HCT116 (cell line): ENCODE data around the gene AP3B1. TPM values are rescaled to one million over a fixed set of nuclear protein-coding genes. Genes with fewer than 3 reads are reported as not detected.

Source experiments
- ATAC-seq: fragments of 200-7000 bp; cut with Tn5 transposase; 2 replicates; pipeline ENCODE4 v1.9.1; 2020; ENCODE audit warnings: mild to moderate bottlenecking, moderate library complexity
- BruUV-seq: library from RNA; stranded (reverse); fragments of 400-500 nt; replicated peaks from 2 replicates; lab custom pipeline; 2021; lab: Mats Ljungman, UMichigan
- CTCF ChIA-PET: fragments of 300-600 bp; sonication (Branson Sonifier 250); formaldehyde crosslinking; loops from one replicate; lab custom pipeline; 2021; ENCODE audit warnings: antibody characterized with exemption; lab: Charles Lee
- POLR2A ChIA-PET: fragments of 300-600, 350-600 bp; sonication (Branson Sonifier 250); formaldehyde crosslinking; loops from one replicate; lab custom pipeline; 2021; ENCODE audit warnings: antibody characterized with exemption; lab: Charles Lee
- RAD21 ChIA-PET, 2 experiments: fragments of 300-600 bp; sonication (Branson Sonifier 250); formaldehyde crosslinking; loops; one replicate each; lab custom pipeline; 2023; ENCODE audit warnings: low total read pairs in 2 of 2; ENCODE audit not compliant: uncharacterized antibody in 2 of 2, unreplicated experiment in 2 of 2, low non-redundant PET in 1 of 2; lab: Charles Lee
- DNase-seq: peaks from one replicate; pipeline ENCODE4 v3.0.0-alpha.2; 2010; ENCODE audit warnings: low read depth, low spot score
- H2AFZ ChIP-seq: fragments of 200-600 bp; shearing (Covaris generic), sonication (generic); 2 replicates; pipeline ENCODE4 v1.6.1; 2017; ENCODE audit warnings: low read depth, mixed run types, mixed read lengths, antibody characterized with exemption, low read length; ENCODE audit not compliant: poor library complexity, severe bottlenecking
- H3K27ac ChIP-seq: 2 replicates; pipeline ENCODE4 v1.5.1; 2012; ENCODE audit warnings: low read depth, low read length
- H3K27me3 ChIP-seq: fragments of 200-600 bp; sonication (generic); 2 replicates; pipeline ENCODE4 v1.6.1; 2016; ENCODE audit warnings: mixed run types, low read length, mixed read lengths; ENCODE audit not compliant: insufficient read depth
- H3K36me3 ChIP-seq, 2 experiments: fragments of 200-500 bp in 1 of 2; fragments of 200-600 bp in 1 of 2; sonication (Bioruptor generic) in 1 of 2; sonication (generic) in 1 of 2; 2 replicates each; pipeline versions ENCODE4 v1.5.1 to v1.6.1; 2014 to 2016; ENCODE audit warnings: low read length in 2 of 2, inconsistent platforms in 1 of 2, mixed read lengths in 1 of 2, mixed run types in 1 of 2; ENCODE audit not compliant: insufficient read depth in 2 of 2, control insufficient read depth in 1 of 2
- H3K4me1 ChIP-seq, 2 experiments: fragments of 200-600 bp in 1 of 2; sonication (generic) in 1 of 2; 2 replicates each; pipeline versions ENCODE4 v1.5.1 to v1.6.1; 2012 to 2017; ENCODE audit warnings: low read length in 2 of 2, inconsistent platforms in 1 of 2, mild to moderate bottlenecking in 1 of 2, mixed read lengths in 1 of 2, mixed run types in 1 of 2, moderate library complexity in 1 of 2; ENCODE audit not compliant: insufficient read depth in 2 of 2, control insufficient read depth in 1 of 2
- H3K4me2 ChIP-seq: fragments of 200-600 bp; sonication (generic); 2 replicates; pipeline ENCODE4 v1.6.1; 2017; ENCODE audit warnings: mixed run types, low read length, mixed read lengths
- H3K4me3 ChIP-seq, 2 experiments: fragments of 200-600 bp in 1 of 2; sonication (generic) in 1 of 2; replicated peaks in 1 of 2; 2 replicates each; pipeline ENCODE4 v1.5.1; 2011 to 2016; ENCODE audit warnings: low read length in 2 of 2, control low read depth in 1 of 2, low read depth in 1 of 2, mild to moderate bottlenecking in 1 of 2, mixed read lengths in 1 of 2, mixed run types in 1 of 2
- H3K79me2 ChIP-seq: fragments of 200-600 bp; sonication (generic); 2 replicates; pipeline ENCODE4 v1.6.1; 2017; ENCODE audit warnings: mild to moderate bottlenecking, mixed run types, low read length, moderate library complexity, mixed read lengths; ENCODE audit not compliant: insufficient read depth
- H3K9ac ChIP-seq: fragments of 200-600 bp; sonication (generic); 2 replicates; pipeline ENCODE4 v1.6.1; 2016; ENCODE audit warnings: low read length, mixed read lengths
- H3K9me2 ChIP-seq: fragments of 200-600 bp; sonication (generic), shearing (Covaris generic); 2 replicates; pipeline ENCODE4 v1.6.1; 2017; ENCODE audit warnings: mixed run types, mild to moderate bottlenecking, moderate library complexity; ENCODE audit not compliant: insufficient read depth
- H3K9me3 ChIP-seq, 2 experiments: fragments of 200-500 bp in 1 of 2; fragments of 200-600 bp in 1 of 2; sonication (Bioruptor generic) in 1 of 2; sonication (generic) in 1 of 2; 2 replicates each; pipeline ENCODE4 v1.6.1; 2014 to 2017; ENCODE audit warnings: low read length in 2 of 2, mixed read lengths in 2 of 2, inconsistent platforms in 1 of 2, low read depth in 1 of 2, mild to moderate bottlenecking in 1 of 2, mixed run types in 1 of 2, moderate library complexity in 1 of 2; ENCODE audit not compliant: control insufficient read depth in 1 of 2, insufficient read depth in 1 of 2
- H4K20me1 ChIP-seq: fragments of 200-600 bp; sonication (generic), shearing (Covaris generic); 2 replicates; pipeline ENCODE4 v1.6.1; 2017; ENCODE audit warnings: mixed run types, mild to moderate bottlenecking, moderate library complexity; ENCODE audit not compliant: insufficient read depth
- CBX3 ChIP-seq: IDR thresholded peaks from 2 replicates; pipeline ENCODE4 v1.6.1; 2012; ENCODE audit warnings: low read depth
- CEBPB ChIP-seq: IDR thresholded peaks from 2 replicates; pipeline ENCODE4 v1.6.1; 2012; ENCODE audit warnings: low read depth
- CTCF ChIP-seq, 3 experiments: fragments of 200-600 bp in 1 of 3; sonication (generic) in 1 of 3; IDR thresholded peaks in 2 of 3; conservative IDR thresholded peaks in 1 of 3; 2 replicates each; pipeline ENCODE4 v1.5.1; 2012 to 2017; ENCODE audit warnings: low read depth in 2 of 3, low read length in 2 of 3, antibody characterized with exemption in 1 of 3, borderline replicate concordance in 1 of 3, control low read depth in 1 of 3, mild to moderate bottlenecking in 1 of 3, mixed read lengths in 1 of 3, mixed run types in 1 of 3, moderate library complexity in 1 of 3; ENCODE audit not compliant: insufficient read depth in 1 of 3
- EGR1 ChIP-seq: IDR thresholded peaks from 2 replicates; pipeline ENCODE4 v1.6.1; 2012; ENCODE audit warnings: low read depth
- EZH2 ChIP-seq: fragments of 200-600 bp; sonication (generic); IDR thresholded peaks from 2 replicates; pipeline ENCODE4 v1.6.1; 2017; ENCODE audit warnings: antibody characterized with exemption, mixed run types
- EZH2phosphoT487 ChIP-seq: fragments of 200-600 bp; IDR thresholded peaks from 2 replicates; pipeline ENCODE4 v1.6.1; 2018; ENCODE audit warnings: antibody characterized with exemption, borderline replicate concordance
- JUND ChIP-seq: IDR thresholded peaks from 2 replicates; pipeline ENCODE4 v1.6.1; 2012
- POLR2A ChIP-seq: IDR thresholded peaks from 2 replicates; pipeline ENCODE4 v1.7.0; 2011; ENCODE audit warnings: borderline replicate concordance; ENCODE audit not compliant: insufficient read depth, insufficient read length; ENCODE audit errors: extremely low read depth
- POLR2AphosphoS5 ChIP-seq: IDR thresholded peaks from 2 replicates; pipeline ENCODE4 v1.6.1; 2011; ENCODE audit warnings: mild to moderate bottlenecking, low read depth, low read length, moderate library complexity
- RAD21 ChIP-seq: IDR thresholded peaks from 2 replicates; pipeline ENCODE4 v1.6.1; 2012; ENCODE audit warnings: low read depth, mild to moderate bottlenecking
- SIN3A ChIP-seq: IDR thresholded peaks from 2 replicates; pipeline ENCODE4 v1.6.1; 2012; ENCODE audit warnings: low read depth
- SP1 ChIP-seq: IDR thresholded peaks from 2 replicates; pipeline ENCODE4 v1.6.1; 2012; ENCODE audit warnings: low read depth
- SRF ChIP-seq: IDR thresholded peaks from 2 replicates; pipeline ENCODE4 v1.6.1; 2012; ENCODE audit warnings: low read depth
- TCF7L2 ChIP-seq: IDR thresholded peaks from 2 replicates; pipeline ENCODE4 v1.7.0; 2011; ENCODE audit warnings: borderline replicate concordance, inconsistent platforms; ENCODE audit not compliant: insufficient read depth, insufficient read length; ENCODE audit errors: extremely low read depth
- YY1 ChIP-seq: IDR thresholded peaks from 2 replicates; pipeline ENCODE4 v1.6.1; 2011; ENCODE audit warnings: low read length, low read depth, moderate library complexity, mild to moderate bottlenecking; ENCODE audit not compliant: insufficient replicate concordance; ENCODE audit errors: extremely low read depth
- ZFX ChIP-seq: fragments of 450-650 bp; IDR thresholded peaks from 2 replicates; pipeline ENCODE4 v1.6.1; 2017
- ZNF274 ChIP-seq: fragments of 200-500 bp; sonication (Bioruptor generic); IDR thresholded peaks from 2 replicates; pipeline ENCODE4 v1.6.1; 2014; ENCODE audit warnings: mild to moderate bottlenecking, low read depth, low read length, inconsistent platforms
- intact Hi-C: fragments of 100-400 bp; cut with micrococcal nuclease; formaldehyde crosslinking; loops from 2 replicates; pipeline ENCODE4 v1.10.0; 2022
- total RNA-seq: library from RNA; stranded (reverse); gene quantifications from one replicate; pipeline ENCODE4 v1.2.1, GENCODE V29; 2021; ENCODE audit not compliant: unreplicated experiment
- TF ChIP-seq, protein P1 (sequence below): IDR thresholded peaks from 2 replicates; pipeline ENCODE4 v1.6.1; 2011; ENCODE audit warnings: mild to moderate bottlenecking, low read length, moderate library complexity; ENCODE audit not compliant: insufficient replicate concordance; ENCODE audit errors: extremely low read depth
- TF ChIP-seq, protein P2 (sequence below): IDR thresholded peaks from 2 replicates; pipeline ENCODE4 v1.6.1; 2012

The AP3B1 gene
- total RNA-seq, 1 experiment from 2014 or later: 54.5 TPM

DNA sequence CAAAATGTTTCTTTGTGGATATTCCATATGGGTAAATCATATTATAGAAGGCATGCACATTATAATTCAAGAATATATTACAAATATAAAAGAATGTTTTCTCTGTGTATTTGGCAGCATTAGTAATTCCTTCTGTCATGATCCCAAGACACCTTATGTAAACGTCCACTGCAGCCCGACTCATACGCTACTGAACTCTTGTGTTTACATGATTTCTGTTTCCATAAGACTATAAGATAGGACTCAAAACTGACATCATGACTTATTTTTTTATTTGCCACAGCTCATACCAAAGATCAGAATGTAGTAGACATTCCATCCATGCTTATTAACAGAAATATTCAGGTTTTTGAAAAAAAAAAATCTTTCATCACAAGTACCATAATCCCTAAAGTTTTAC, 234.1 kb downstream of the AP3B1 start:
- Histone ChIP-seq H3K9ac (no peak overlapping the region), H3K27me3 (no peaks in the 10 kb centered on the region), H3K4me1 (no peaks in the 10 kb centered on the region), H3K79me2 (no peaks in the 10 kb centered on the region), H3K9me3 (no peaks in the 10 kb centered on the region), H2AFZ (no peak overlapping the region), H4K20me1 (no peaks in the 10 kb centered on the region), H3K27ac (no peak overlapping the region), H3K4me2 (no peak overlapping the region), H3K4me3 (no peak overlapping the region), H3K9me2 (no peaks in the 10 kb centered on the region; the same call in 1 of the 2 replicates), H3K36me3 (no peaks in the 10 kb centered on the region)
- POLR2A ChIA-PET: no interaction called here
- no peak for ATAC-seq
- BruUV-seq: no TSS peak
- DNase-seq: no peak
- RAD21 ChIA-PET: no interaction called here
- TF ChIP-seq, protein P1, sequence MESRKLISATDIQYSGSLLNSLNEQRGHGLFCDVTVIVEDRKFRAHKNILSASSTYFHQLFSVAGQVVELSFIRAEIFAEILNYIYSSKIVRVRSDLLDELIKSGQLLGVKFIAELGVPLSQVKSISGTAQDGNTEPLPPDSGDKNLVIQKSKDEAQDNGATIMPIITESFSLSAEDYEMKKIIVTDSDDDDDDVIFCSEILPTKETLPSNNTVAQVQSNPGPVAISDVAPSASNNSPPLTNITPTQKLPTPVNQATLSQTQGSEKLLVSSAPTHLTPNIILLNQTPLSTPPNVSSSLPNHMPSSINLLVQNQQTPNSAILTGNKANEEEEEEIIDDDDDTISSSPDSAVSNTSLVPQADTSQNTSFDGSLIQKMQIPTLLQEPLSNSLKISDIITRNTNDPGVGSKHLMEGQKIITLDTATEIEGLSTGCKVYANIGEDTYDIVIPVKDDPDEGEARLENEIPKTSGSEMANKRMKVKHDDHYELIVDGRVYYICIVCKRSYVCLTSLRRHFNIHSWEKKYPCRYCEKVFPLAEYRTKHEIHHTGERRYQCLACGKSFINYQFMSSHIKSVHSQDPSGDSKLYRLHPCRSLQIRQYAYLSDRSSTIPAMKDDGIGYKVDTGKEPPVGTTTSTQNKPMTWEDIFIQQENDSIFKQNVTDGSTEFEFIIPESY: no peak
- TF ChIP-seq EGR1 (no peak), JUND (no peak), SIN3A (no peak), ZNF274 (no peak), CBX3 (no peak), EZH2phosphoT487 (no peak), ZFX (no peak), SRF (no peak), POLR2AphosphoS5 (no peak), CTCF (IDR thresholded peaks at IDR 0.05 in 2 of 3, conservative IDR thresholded peaks at IDR 0.05 in 1 of 3; ENCODE audit: borderline replicate concordance in 1 of 3, insufficient read depth in 1 of 3, low read depth in 2 of 3, low read length in 2 of 3) (no peak), RAD21 (no peak), SP1 (no peak), CEBPB (no peak), TCF7L2 (no peak), EZH2 (no peak), YY1 (no peak), POLR2A (no peak)
- TF ChIP-seq, protein P2, sequence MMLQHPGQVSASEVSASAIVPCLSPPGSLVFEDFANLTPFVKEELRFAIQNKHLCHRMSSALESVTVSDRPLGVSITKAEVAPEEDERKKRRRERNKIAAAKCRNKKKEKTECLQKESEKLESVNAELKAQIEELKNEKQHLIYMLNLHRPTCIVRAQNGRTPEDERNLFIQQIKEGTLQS: no peak
- CTCF ChIA-PET: no interaction called here
- intact Hi-C loops: no loop called here
